Measurements from ENCODE around the gene LRPAP1.
"Not testable (repeated sequence)": the region's sequence is repeated elsewhere in the genome, so short reads cannot be mapped to it uniquely, and the experiment has no call there.

LRPAP1 gene

DNA sequence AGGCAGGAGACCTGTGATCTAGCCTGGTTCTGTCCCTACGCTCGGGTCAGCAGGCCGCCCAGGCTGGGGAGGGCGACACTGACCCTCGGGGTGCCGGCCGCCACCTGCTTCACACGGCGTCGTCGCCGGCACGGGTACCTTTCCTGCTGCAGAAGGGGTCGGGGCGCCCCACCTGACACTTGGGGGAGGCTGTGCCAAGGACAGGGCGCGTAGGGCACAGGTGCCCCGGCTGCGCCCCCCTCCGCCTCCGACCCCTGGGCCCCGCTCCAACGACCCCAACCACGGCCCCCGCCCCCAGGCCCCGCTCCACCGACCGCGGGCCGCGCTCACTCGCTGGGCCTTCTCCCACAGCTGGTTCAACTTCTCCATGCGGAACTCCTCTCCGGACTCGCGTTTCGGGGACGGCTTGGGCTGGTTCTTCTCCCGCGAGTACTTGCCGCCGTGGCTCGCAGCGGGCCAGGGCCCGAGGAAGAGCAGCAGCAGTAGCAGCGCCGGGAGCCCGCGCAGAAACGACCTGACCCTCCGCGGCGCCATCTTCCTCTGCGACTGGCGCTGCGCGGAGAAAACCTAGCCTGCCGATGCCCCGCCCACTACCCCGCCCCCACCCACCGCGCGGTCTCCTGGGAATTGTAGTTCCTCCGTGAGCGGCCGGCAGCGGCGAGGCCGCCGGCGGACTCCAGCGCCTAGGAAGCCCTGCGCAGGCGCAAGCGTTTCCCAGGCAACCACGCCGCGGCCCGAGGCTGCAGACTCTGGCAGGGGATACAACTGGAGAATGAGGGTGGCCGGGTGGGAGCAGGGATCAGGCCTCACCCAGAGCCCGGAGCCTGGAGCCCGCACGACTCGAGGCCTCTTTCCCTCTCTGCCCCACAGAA, at the start of gene LRPAP1:
Gene LRPAP1 (minus strand): TSS at position 544 of the 872 bp plus-strand sequence. CDS start 10 bp downstream, at position 534.
- DNase-seq: peak; percentile 89

DNA sequence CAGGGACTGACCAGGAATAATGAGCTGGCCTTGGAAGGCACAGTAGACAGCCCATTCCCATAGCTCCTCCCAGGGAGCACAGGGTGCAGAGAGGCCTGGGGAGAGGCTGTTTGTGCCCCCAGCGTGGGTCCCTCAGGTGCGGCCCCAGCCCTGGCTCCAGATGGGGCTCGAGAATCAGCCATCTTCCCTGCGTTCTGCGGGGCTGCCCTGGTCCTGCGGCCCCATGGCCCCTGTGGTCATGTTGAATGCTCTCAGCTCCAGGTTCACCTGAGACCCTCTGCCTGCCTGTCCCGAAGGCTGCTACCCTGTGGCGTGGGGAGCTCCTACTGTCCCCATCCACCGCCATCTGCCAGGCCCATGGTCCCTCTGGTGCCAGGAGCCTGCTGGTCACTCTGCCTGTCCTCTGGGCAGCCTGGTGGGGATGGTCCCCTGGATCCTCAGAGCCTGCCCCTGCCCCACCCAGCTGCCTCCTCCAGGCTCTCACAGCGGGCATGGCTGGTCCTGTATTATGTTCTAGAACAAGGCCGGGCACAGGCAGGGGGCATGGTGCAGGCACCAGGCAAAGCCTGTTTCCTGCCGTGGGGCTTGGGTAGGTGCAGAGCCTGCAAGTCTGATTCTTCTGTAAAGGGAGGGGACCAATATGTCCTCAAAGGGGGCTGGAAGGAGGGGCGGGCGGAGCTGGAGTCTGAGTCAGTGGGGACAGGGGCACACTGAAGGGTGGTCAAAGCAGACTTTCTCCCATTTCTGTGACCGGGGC, 49.3 kb upstream of the LRPAP1 start:
- not testable (repeated sequence) for DNase-seq

DNA sequence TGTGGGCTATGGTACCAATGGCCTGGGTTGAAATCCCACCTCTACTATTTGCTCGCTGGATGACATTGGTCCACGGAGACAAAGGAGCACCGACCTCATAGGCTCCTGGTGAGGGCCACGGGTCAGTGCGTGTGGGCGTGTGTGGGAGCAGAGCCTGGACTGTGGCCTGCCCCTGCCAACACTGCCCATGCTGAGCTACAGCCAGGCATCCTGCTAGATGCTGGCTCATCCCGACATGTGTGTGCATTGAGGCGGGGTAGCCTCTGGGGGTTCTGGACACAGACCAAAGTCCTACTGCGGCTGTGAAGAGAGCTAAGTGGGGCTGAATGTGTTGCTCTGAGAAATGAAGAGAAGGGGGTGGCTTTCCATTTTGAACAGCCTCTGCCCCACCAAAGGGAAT, 48.6 kb upstream of the LRPAP1 start:
- DNase-seq: not testable (repeated sequence)

GRCh38 chr4:3578527-3579144, 46.4 kb upstream of the LRPAP1 start:
- DNase-seq: not testable (repeated sequence)

GRCh38 chr4:3578052-3578451, 45.8 kb upstream of the LRPAP1 start:
- DNase-seq: not testable (repeated sequence)

- DNase-seq: not testable (repeated sequence)
Observed at GRCh38 chr4:3577208-3577892, 45.1 kb upstream of the LRPAP1 start.

DNA sequence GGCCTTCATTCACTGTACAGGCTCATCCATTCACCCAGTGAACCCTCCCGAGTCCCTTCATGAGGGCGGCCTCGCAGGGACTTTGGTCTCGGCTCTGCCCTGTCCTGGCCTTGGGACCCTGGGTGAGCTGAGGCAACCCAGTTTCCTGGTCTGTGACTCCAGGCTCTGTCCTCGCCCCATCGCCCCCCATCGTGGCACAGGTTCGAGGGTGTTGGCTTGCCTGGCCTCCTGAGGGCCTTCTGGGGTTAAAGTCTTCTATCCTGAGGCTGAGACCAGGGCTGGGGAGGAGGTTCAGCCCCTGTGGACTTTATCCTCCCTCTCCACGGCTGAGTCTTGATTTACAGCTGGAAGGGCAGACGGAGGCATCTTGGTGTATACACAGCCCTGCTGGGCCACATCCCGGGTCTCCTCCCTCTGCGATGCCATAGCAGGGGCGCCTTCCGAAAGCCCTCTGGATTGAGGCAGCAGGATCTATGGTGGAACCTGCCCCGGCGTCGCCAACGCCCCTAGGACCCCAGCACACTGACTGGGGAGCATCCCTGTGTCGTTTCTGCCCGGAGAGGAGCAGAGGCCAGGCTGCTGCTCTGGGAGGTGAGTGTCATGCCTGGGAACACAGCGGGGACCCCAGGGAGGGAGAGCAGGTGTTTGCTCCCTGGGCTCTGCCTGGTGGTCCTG, 44.4 kb upstream of the LRPAP1 start:
- not testable (repeated sequence) for DNase-seq

GRCh38 chr4:3575426-3576369, 43.5 kb upstream of the LRPAP1 start:
- not testable (repeated sequence) for DNase-seq

GRCh38 chr4:3574865-3575264, 42.6 kb upstream of the LRPAP1 start:
- DNase-seq: not testable (repeated sequence)

DNA sequence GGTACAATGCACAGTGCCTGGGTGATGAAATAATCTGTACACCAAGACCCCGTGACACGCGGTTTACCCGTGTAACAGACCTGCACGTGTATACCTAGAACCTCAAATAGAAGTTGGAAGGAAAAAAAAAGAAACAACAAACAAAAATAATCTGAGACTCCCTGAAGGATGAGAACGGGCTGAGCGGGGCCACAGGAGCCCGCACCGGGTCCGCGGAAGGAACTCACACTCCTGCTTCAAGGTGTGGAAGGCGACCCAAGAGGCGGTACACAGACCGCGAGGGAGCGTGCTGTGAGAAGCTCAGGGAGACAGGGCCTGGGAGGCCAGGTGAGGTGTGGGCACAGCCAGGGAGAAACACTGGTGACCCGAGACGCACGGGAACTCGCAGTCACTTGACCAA, 42.1 kb upstream of the LRPAP1 start:
- not testable (repeated sequence) for DNase-seq

DNA sequence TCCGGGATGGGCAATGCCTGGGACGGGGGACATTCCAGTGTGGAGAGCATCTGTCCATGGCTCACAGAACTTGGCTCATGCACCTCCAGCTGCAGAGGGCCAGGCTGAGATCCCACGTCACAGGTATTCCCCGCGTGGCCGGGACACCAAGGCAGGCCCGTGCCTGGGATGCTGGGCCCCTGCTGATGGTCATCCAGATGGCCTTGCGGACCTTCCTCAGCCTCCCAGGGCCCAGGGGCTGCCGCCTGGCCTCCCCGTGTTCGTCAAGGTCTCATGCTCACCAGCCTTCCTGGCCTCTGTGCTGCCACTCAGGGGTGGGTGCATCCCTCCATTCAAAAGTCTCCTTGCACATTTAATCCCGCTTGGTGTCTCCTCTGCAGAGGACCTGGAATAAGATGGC, 40.9 kb upstream of the LRPAP1 start:
- no peak for DNase-seq

GRCh38 chr4:3572363-3572762, 40.1 kb upstream of the LRPAP1 start:
- no peak for DNase-seq

DNA sequence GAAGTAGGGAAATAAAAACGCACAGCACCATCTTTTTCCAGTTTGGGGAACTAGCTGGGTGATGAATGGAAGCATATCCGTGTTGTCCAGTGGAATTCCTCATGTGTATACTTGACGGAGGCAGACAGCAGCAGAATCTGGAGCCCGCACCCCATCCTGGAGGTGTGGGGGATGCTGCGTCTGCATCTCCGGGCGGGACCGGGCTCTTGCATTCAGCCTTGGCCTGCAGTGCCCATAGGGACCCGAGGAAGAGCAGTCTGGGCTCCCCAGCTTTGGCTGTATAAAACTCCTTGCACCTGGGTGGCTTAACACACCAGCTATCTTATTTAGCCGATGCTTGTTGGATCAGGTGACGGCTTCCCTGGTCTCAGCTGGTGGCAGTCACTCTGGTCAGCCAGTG, 39.7 kb upstream of the LRPAP1 start:
- DNase-seq: no peak

DNA sequence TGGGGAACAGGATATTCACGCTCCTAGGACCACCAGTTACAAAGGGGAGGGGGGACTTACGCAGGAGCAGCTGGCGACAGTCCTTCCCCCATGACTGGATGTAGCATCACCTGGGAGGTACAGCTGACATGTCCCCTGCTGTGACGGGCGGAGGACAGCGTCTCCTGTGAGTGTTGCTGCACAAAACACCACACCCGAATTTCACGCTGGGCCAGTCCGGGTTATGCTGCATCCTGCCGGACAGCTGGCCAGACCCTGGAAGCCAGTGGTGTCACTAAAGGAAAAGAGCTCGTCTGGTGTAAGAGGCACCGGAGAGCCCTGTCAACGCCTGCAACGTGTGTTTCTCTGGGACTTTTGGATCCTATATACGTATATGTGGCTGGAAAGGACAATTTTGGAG, 38.7 kb upstream of the LRPAP1 start:
- not testable (repeated sequence) for DNase-seq

GRCh38 chr4:3569611-3570010, 37.4 kb upstream of the LRPAP1 start:
- not testable (repeated sequence) for DNase-seq

DNA sequence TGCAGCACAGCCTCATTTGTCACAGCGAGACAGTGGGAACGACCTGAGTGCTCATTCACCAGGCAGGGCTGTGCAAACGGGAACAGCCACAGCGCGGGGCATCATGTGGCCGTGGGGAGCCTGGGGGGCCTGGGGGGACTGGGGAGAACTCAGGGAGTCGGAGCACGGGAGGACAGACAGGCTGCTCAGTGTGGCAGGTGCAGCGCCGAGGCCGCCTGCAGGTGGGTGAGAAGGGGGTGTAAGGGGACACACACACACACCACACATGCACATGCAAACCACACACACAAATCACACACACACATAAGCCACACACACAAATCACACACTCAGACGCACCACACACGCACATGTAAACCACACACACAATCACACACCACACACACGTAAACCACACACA, 34.5 kb upstream of the LRPAP1 start:
- not testable (repeated sequence) for DNase-seq

DNA sequence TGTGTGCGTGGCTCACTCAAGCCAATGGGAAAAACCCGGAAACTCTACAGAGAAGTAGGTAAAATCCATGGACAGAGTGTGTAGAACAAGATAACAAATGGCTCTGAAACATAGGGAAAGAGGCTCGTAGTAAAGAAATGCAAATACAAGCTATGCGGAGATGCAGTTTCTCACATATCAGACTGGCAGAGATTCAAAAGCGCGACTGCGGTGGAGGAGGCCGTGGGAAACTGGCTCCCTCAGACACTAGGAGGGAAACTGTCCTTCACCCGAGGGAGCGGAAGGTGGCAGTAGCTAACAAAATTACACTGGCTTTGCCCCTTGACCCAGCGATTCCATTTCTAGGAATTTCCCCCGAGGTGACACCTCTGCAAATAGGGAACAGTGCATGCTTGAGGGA, 34.1 kb upstream of the LRPAP1 start:
- DNase-seq: not testable (repeated sequence)

DNA sequence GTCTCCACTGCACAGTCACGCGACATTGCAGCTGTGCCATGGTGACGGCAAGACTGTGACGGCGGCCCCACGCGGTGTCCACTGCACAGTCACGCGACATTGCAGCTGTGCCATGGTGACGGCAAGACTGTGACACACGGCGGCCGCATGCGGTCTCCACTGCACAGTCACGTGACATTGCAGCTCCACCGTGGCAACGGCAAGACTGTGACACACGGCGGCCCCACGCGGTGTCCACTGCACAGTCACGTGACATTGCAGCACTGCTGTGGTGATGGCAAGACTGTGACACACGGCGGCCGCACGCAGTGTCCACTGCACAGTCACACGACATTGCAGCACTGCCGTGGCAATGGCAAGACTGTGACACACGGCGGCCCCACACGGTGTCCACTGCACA, 32.7 kb upstream of the LRPAP1 start:
- not testable (repeated sequence) for DNase-seq

GRCh38 chr4:3563403-3563802, 31.2 kb upstream of the LRPAP1 start:
- no peak for DNase-seq

GRCh38 chr4:3562127-3562526, 29.9 kb upstream of the LRPAP1 start:
- not testable (repeated sequence) for DNase-seq

DNA sequence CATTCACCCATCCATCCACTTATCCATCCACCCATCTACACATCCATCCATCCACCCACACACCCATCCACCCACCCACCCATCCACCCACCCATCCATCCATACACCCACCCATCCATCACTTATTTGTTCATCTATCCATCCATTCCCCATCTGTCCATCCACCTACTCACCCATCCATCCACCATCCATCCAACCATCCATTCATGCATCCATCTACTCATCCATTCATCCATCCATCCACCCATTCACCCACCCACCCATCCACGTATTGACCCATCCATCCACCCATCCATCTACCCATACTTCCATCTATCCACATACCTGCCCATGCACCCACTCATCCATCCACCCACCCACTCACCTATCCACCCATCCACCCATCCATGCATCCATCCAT, 28.2 kb upstream of the LRPAP1 start:
- DNase-seq: not testable (repeated sequence)
